NOMO-1 treated with DMSO at 0.1 percent for 48 hours (cell line): ENCODE data around the gene ATRN.

Experiments used
- DNase-seq: peaks from one replicate; lab custom pipeline; 2025; ENCODE audit not compliant: unreplicated experiment; lab: John Stamatoyannopoulos, UW

Gene ATRN

GRCh38 chr20:3672547-3673171 lies 201.8 kb downstream of the ATRN start:
- DNase-seq: no peak

GRCh38 chr20:3673221-3674070 lies 202.6 kb downstream of the ATRN start:
- DNase-seq: no peak

- DNase-seq: no peak
Measured at GRCh38 chr20:3674447-3674846, 203.6 kb downstream of the ATRN start.

GRCh38 chr20:3674995-3675900 lies 204.4 kb downstream of the ATRN start:
- DNase-seq: no peak

GRCh38 chr20:3677733-3678132 lies 206.9 kb downstream of the ATRN start:
- DNase-seq: no peak

GRCh38 chr20:3678198-3678597 lies 207.4 kb downstream of the ATRN start:
- no peak for DNase-seq

- no peak for DNase-seq
Measured at GRCh38 chr20:3678856-3679720, 208.3 kb downstream of the ATRN start.

- no peak for DNase-seq
Measured at GRCh38 chr20:3679749-3680700, 209.2 kb downstream of the ATRN start.

GRCh38 chr20:3680701-3681351 lies 210.0 kb downstream of the ATRN start:
- no peak for DNase-seq

- no peak for DNase-seq
Measured at GRCh38 chr20:3681352-3681930, 210.6 kb downstream of the ATRN start.

GRCh38 chr20:3681931-3682781 lies 211.3 kb downstream of the ATRN start, which contains the start of gene ADAM33:
Gene ADAM33 (minus strand): TSS chr20:3682010. CDS start chr20:3682004, 6 bp downstream.
- DNase-seq: no peak

- no peak for DNase-seq
Measured at GRCh38 chr20:3685341-3685740, 214.5 kb downstream of the ATRN start.

- DNase-seq: no peak
Measured at GRCh38 chr20:3686421-3686820, 215.6 kb downstream of the ATRN start.

GRCh38 chr20:3686867-3687321 lies 216.1 kb downstream of the ATRN start:
- DNase-seq: no peak

- no peak for DNase-seq
Measured at GRCh38 chr20:3687655-3688054, 216.8 kb downstream of the ATRN start.

- DNase-seq: no peak
Measured at GRCh38 chr20:3689978-3690377, 219.2 kb downstream of the ATRN start.

- no peak for DNase-seq
Measured at GRCh38 chr20:3690413-3690812, 219.6 kb downstream of the ATRN start.
